B cell (primary cell): ENCODE data around the gene MAJIN. TPM values are rescaled to one million over a fixed set of nuclear protein-coding genes. Genes with fewer than 3 reads are reported as not detected.

Experiments
- ATAC-seq: fragments of 200-7000 bp; cut with Tn5 transposase; one replicate; pipeline ENCODE4 v1.10.0; 2021; ENCODE audit warnings: low read depth, mild to moderate bottlenecking, moderate number of reproducible peaks, moderate library complexity
- CTCF ChIA-PET: fragments of 350-600 bp; sonication (Branson Sonifier 250); formaldehyde crosslinking; loops from one replicate; lab custom pipeline; 2021; ENCODE audit warnings: antibody characterized with exemption, inconsistent platforms; lab: Charles Lee
- POLR2A ChIA-PET: fragments of 350-600 bp; sonication (Branson Sonifier 250); formaldehyde crosslinking; loops from one replicate; lab custom pipeline; 2021; ENCODE audit warnings: antibody characterized with exemption; lab: Charles Lee
- DNase-seq: peaks from one replicate; pipeline ENCODE4 v3.0.0; 2013
- H2AFZ ChIP-seq: 2 replicates; pipeline ENCODE4 v1.6.1; 2012; ENCODE audit warnings: mild to moderate bottlenecking, low read depth, low read length; ENCODE audit not compliant: insufficient read depth, poor library complexity, severe bottlenecking
- H3K27ac ChIP-seq, 2 donors: 1 replicate in 1 of 2; 2 replicates in 1 of 2; pipeline ENCODE4 v1.5.1; 2012 to 2013; ENCODE audit warnings: low read length in 2 of 2, mild to moderate bottlenecking in 2 of 2, moderate library complexity in 1 of 2
- H3K27me3 ChIP-seq, 4 experiments: fragments of 200-600 bp in 1 of 4; sonication (generic) in 1 of 4; replicated peaks in 1 of 4; 1 replicate in 2 of 4; 2 replicates in 2 of 4; pipeline versions ENCODE4 v1.6.1 to v1.7.0; 2013 to 2016; ENCODE audit warnings: low read length in 3 of 4, mild to moderate bottlenecking in 2 of 4, mixed read lengths in 1 of 4, moderate library complexity in 1 of 4; ENCODE audit not compliant: insufficient read depth in 4 of 4, control insufficient read depth in 3 of 4; ENCODE audit errors: control extremely low read depth in 1 of 4
- H3K36me3 ChIP-seq, 2 experiments: replicated peaks in 1 of 2; 1 replicate in 1 of 2; 2 replicates in 1 of 2; pipeline versions ENCODE4 v1.6.1 to v1.7.1; 2013; ENCODE audit warnings: low read length in 1 of 2; ENCODE audit not compliant: insufficient read depth in 2 of 2, control insufficient read depth in 1 of 2; ENCODE audit errors: control extremely low read depth in 1 of 2, extremely low read depth in 1 of 2
- H3K4me1 ChIP-seq, 2 donors: fragments of 200-600 bp in 1 of 2; sonication (generic) in 1 of 2; 1 replicate in 1 of 2; 2 replicates in 1 of 2; pipeline versions ENCODE4 v1.5.1 to v1.6.1; 2013 to 2017; ENCODE audit warnings: low read length in 2 of 2; ENCODE audit not compliant: control insufficient read depth in 2 of 2, insufficient read depth in 2 of 2
- H3K4me2 ChIP-seq: replicated peaks from 2 replicates; pipeline ENCODE3; 2012; ENCODE audit warnings: mild to moderate bottlenecking, low read depth, low read length; ENCODE audit not compliant: poor library complexity, severe bottlenecking
- H3K4me3 ChIP-seq, 5 experiments: fragments of 200-600 bp in 1 of 5; sonication (generic) in 1 of 5; 1 replicate in 3 of 5; 2 replicates in 2 of 5; pipeline versions ENCODE4 v1.5.1 to v1.7.0; 2011 to 2016; ENCODE audit warnings: low read length in 4 of 5, mild to moderate bottlenecking in 4 of 5, low read depth in 2 of 5, control low read depth in 1 of 5, moderate library complexity in 1 of 5; ENCODE audit not compliant: insufficient read depth in 1 of 5; ENCODE audit errors: control extremely low read depth in 1 of 5, extremely low read depth in 1 of 5
- H3K79me2 ChIP-seq: fragments of 200-600 bp; sonication (generic); one replicate; pipeline ENCODE4 v1.6.0; 2016; ENCODE audit warnings: low read length; ENCODE audit not compliant: control insufficient read depth, insufficient read depth
- H3K9ac ChIP-seq: fragments of 200-600 bp; sonication (generic); 2 replicates; pipeline ENCODE4 v1.6.1; 2017; ENCODE audit warnings: mild to moderate bottlenecking, low read length, moderate library complexity
- H3K9me3 ChIP-seq, 3 donors: one replicate each; pipeline versions ENCODE4 v1.6.1 to v1.7.1; 2013; ENCODE audit warnings: low read length in 2 of 3; ENCODE audit not compliant: control insufficient read depth in 2 of 3, insufficient read depth in 1 of 3; ENCODE audit errors: control extremely low read depth in 1 of 3
- H4K20me1 ChIP-seq: 2 replicates; pipeline ENCODE4 v1.6.0; 2012; ENCODE audit warnings: mild to moderate bottlenecking, low read length; ENCODE audit not compliant: insufficient read depth, control insufficient read depth, poor library complexity, severe bottlenecking
- H3K27ac Mint-ChIP-seq: one replicate; pipeline ENCODE4 v1.8.0; 2021; ENCODE audit warnings: mixed read lengths
- H3K27me3 Mint-ChIP-seq: one replicate; pipeline ENCODE4 v1.8.0; 2021; ENCODE audit warnings: mixed read lengths
- H3K4me1 Mint-ChIP-seq: one replicate; pipeline ENCODE4 v1.8.0; 2021; ENCODE audit warnings: mixed read lengths
- H3K4me3 Mint-ChIP-seq: one replicate; pipeline ENCODE4 v1.8.0; 2021; ENCODE audit warnings: mixed read lengths
- H3K9me3 Mint-ChIP-seq: one replicate; pipeline ENCODE4 v1.8.0; 2022; ENCODE audit warnings: mixed read lengths; ENCODE audit not compliant: insufficient read depth
- EZH2 ChIP-seq: IDR thresholded peaks from 2 replicates; pipeline ENCODE4 v1.6.1; 2012; ENCODE audit warnings: borderline replicate concordance, low read depth, mild to moderate bottlenecking, moderate library complexity, low read length; ENCODE audit not compliant: insufficient read depth, poor library complexity, severe bottlenecking
- WGBS: methylation state at CpG from one replicate; pipeline ENCODE4 v1.1.5; 2013; ENCODE audit warnings: missing lambda C conversion rate; ENCODE audit not compliant: insufficient coverage; 5-methylcytosine and 5-hydroxymethylcytosine counted together
- intact Hi-C: fragments of 100-400 bp; cut with micrococcal nuclease; formaldehyde crosslinking; loops from one replicate; pipeline ENCODE4 v1.10.0; 2022
- polyA plus RNA-seq: library from polyadenylated mRNA; depleted of rRNA; stranded (reverse); fragments of >200 nt; gene quantifications from 2 replicates; pipeline ENCODE4 v1.2.3, GENCODE V29; 2012
- total RNA-seq, 2 donors: library from RNA; stranded (reverse); fragments of 120-200 nt in 1 of 2; gene quantifications; 1 replicate in 1 of 2; 2 replicates in 1 of 2; pipeline versions ENCODE4 v1.2.3 to v1.2.4, GENCODE V29; 2013 to 2022
- TF ChIP-seq, protein P1 (sequence below): fragments of 200-600 bp; IDR thresholded peaks from one replicate; pipeline ENCODE4 v1.8.0; 2022; ENCODE audit warnings: antibody characterized with exemption, mild to moderate bottlenecking

Gene MAJIN
- total and polyA plus RNA-seq, 2 donors (not counting 1 experiment from before 2014, with no cell fraction given): 0.71 to 2.4 TPM

GRCh38 chr11:64918017-64918416 is 53.9 kb downstream of the MAJIN start:
- Histone ChIP-seq H2AFZ (peak overlapping the region; percentile 61), H3K4me2 (peak overlapping the region; percentile 100), H3K9ac (peak overlapping the region; percentile 48), H3K36me3 (peaks cover 0 to 14% of the 10 kb centered on the region in 2 experiments), H3K4me3 (peak overlapping the region in 3 of 5 experiments; percentile 51 to 96 (median 90)), H4K20me1 (no peaks in the 10 kb centered on the region), H3K9me3 (no peaks in the 10 kb centered on the region), H3K27ac (peak overlapping the region; percentile 34 to 60), H3K79me2 (peaks cover 22% of the 10 kb centered on the region), H3K27me3 (no peaks in the 10 kb centered on the region), H3K4me1 (peaks cover 19 to 33% of the 10 kb centered on the region in 2 donors)
- ChIA-PET CTCF (interaction anchor here (0.5 to 3.8 kb wide), 5 partner anchors 31 to 748 kb away, joined by 3 to 13 read pairs (median 7); partner anchors contain the start of genes BATF2 and CDC42BPG), POLR2A (interaction anchor here (0.6 to 0.9 kb wide), 2 partner anchors 30 to 96 kb away, joined by 3 read pairs; partner anchors contain the start of gene ARL2)
- TF ChIP-seq EZH2: no peak
- TF ChIP-seq, protein P1, sequence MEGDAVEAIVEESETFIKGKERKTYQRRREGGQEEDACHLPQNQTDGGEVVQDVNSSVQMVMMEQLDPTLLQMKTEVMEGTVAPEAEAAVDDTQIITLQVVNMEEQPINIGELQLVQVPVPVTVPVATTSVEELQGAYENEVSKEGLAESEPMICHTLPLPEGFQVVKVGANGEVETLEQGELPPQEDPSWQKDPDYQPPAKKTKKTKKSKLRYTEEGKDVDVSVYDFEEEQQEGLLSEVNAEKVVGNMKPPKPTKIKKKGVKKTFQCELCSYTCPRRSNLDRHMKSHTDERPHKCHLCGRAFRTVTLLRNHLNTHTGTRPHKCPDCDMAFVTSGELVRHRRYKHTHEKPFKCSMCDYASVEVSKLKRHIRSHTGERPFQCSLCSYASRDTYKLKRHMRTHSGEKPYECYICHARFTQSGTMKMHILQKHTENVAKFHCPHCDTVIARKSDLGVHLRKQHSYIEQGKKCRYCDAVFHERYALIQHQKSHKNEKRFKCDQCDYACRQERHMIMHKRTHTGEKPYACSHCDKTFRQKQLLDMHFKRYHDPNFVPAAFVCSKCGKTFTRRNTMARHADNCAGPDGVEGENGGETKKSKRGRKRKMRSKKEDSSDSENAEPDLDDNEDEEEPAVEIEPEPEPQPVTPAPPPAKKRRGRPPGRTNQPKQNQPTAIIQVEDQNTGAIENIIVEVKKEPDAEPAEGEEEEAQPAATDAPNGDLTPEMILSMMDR: no peak
- no peak for ATAC-seq
- DNase-seq: no peak
- intact Hi-C loops: loop anchor here (5.0 to 10.0 kb wide), 2 partner anchors 54 to 197 kb away; partner anchors contain the start of genes MAJIN, TM7SF2 and ZNHIT2
- 33% methylated on average over 1 of the region's 4 CpGs for WGBS
- Mint-ChIP-seq H3K4me3 (peak overlapping the region; percentile 88), H3K9me3 (no peaks in the 10 kb centered on the region), H3K27ac (peak overlapping the region; percentile 91), H3K27me3 (no peaks in the 10 kb centered on the region), H3K4me1 (peaks cover 34% of the 10 kb centered on the region)

DNA sequence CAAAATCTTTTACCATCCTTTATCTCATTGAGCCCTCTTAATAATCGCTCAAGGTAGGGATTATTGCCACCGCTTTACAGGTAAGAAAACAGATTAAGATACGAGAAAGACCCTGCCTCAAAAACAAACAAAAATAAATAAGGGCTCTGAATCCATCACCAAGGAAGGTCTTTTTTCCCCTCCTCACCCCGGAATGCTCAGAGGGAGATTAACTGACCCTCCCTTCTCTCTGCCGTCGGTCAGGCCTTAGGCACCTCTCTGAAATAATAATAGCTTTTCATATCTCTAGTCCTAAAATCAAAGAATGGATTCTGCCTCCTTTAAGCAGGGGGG is 54.3 kb downstream of the MAJIN start:
- peak overlapping the region; percentile 91 for H3K27ac Mint-ChIP-seq
- H3K4me1 Mint-ChIP-seq: peaks cover 34% of the 10 kb centered on the region
- ATAC-seq (no peak), DNase-seq (no peak)
- POLR2A ChIA-PET: interaction anchor here (0.6 to 0.9 kb wide), 2 partner anchors 30 to 97 kb away, joined by 3 read pairs; partner anchors contain the start of gene ARL2
- no peaks in the 10 kb centered on the region for H4K20me1 ChIP-seq
- H3K4me3 Mint-ChIP-seq: peak overlapping the region; percentile 88
- no peaks in the 10 kb centered on the region for H3K9me3 Mint-ChIP-seq
- H3K79me2 ChIP-seq: peaks cover 22% of the 10 kb centered on the region
- intact Hi-C loops: loop anchor here (1.0 to 10.0 kb wide), 8 partner anchors 39 to 197 kb away; partner anchors contain the start of genes ARL2, CDCA5, EHD1 and MAJIN
- peak overlapping the region; percentile 61 for H2AFZ ChIP-seq
- CTCF ChIA-PET: interaction anchor here (1.9 to 3.8 kb wide), 3 partner anchors 30 to 79 kb away, joined by 7 to 13 read pairs (median 9); partner anchors contain the start of gene BATF2
- H3K4me3 ChIP-seq: peak overlapping the region; percentile 5 to 96 (median 51)
- H3K9me3 ChIP-seq: no peaks in the 10 kb centered on the region
- H3K27ac ChIP-seq: peak overlapping the region; percentile 34 to 60
- WGBS: 45% methylated on average over 3 of the region's 6 CpGs
- peak overlapping the region; percentile 100 for H3K4me2 ChIP-seq
- H3K27me3 Mint-ChIP-seq: no peaks in the 10 kb centered on the region
- TF ChIP-seq, protein P1: no peak
- no peak for TF ChIP-seq EZH2
- peaks cover 0 to 17% of the 10 kb centered on the region in 2 experiments for H3K36me3 ChIP-seq
- peak overlapping the region; percentile 48 for H3K9ac ChIP-seq
- no peaks in the 10 kb centered on the region for H3K27me3 ChIP-seq
- H3K4me1 ChIP-seq: peaks cover 19 to 33% of the 10 kb centered on the region in 2 donors
